ENCODE data around the gene C12orf57. TPM values are rescaled to one million over a fixed set of nuclear protein-coding genes. Genes with fewer than 3 reads are reported as not detected.

C12orf57 gene
- total RNA-seq, 1 donor from 2014 or later, result 181 TPM

- DNase-seq (peak; percentile 45), ATAC-seq (no peak)
- Histone ChIP-seq H3K36me3 (peaks cover 43% of the 10 kb centered on the region), H3K4me3 (no peak overlapping the region), H3K4me1 (peaks cover 53% of the 10 kb centered on the region), H3K9me3 (no peaks in the 10 kb centered on the region), H3K27me3 (ENCODE audit: low read depth) (no peaks in the 10 kb centered on the region), H3K27ac (peak overlapping the region; percentile 99)
- intact Hi-C loops (cut with DNase I), result no loop called here
- TF ChIP-seq, protein P1, sequence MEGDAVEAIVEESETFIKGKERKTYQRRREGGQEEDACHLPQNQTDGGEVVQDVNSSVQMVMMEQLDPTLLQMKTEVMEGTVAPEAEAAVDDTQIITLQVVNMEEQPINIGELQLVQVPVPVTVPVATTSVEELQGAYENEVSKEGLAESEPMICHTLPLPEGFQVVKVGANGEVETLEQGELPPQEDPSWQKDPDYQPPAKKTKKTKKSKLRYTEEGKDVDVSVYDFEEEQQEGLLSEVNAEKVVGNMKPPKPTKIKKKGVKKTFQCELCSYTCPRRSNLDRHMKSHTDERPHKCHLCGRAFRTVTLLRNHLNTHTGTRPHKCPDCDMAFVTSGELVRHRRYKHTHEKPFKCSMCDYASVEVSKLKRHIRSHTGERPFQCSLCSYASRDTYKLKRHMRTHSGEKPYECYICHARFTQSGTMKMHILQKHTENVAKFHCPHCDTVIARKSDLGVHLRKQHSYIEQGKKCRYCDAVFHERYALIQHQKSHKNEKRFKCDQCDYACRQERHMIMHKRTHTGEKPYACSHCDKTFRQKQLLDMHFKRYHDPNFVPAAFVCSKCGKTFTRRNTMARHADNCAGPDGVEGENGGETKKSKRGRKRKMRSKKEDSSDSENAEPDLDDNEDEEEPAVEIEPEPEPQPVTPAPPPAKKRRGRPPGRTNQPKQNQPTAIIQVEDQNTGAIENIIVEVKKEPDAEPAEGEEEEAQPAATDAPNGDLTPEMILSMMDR (IDR thresholded peaks at IDR 0.05), result no peak
These were observed 1.5 kb upstream of the C12orf57 start for GRCh38 chr12:6942331-6942665.

DNA sequence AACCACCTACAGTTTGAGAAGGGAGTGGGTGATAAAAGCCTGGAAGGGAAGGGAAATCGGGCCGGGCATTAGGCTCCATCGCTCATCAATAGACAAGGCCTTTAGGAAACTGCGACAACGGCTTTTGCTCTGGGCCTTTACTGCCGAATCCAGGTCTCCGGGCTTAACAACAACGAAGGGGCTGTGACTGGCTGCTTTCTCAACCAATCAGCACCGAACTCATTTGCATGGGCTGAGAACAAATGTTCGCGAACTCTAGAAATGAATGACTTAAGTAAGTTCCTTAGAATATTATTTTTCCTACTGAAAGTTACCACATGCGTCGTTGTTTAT lies 467 bp upstream of the C12orf57 start:
- peaks cover 43% of the 10 kb centered on the region for H3K36me3 ChIP-seq
- intact Hi-C loops (cut with DNase I), result no loop called here
- H3K4me1 ChIP-seq, result peaks cover 48% of the 10 kb centered on the region
- peak overlapping the region; percentile 99 for H3K27ac ChIP-seq
- no peaks in the 10 kb centered on the region for H3K9me3 ChIP-seq
- TF ChIP-seq, protein P1 (IDR thresholded peaks at IDR 0.05), result no peak
- H3K27me3 ChIP-seq (ENCODE audit: low read depth), result no peaks in the 10 kb centered on the region
- peak overlapping the region; percentile 82 for H3K4me3 ChIP-seq
- ATAC-seq (peak; percentile 54 to 65), DNase-seq (peak; percentile 77)

DNA sequence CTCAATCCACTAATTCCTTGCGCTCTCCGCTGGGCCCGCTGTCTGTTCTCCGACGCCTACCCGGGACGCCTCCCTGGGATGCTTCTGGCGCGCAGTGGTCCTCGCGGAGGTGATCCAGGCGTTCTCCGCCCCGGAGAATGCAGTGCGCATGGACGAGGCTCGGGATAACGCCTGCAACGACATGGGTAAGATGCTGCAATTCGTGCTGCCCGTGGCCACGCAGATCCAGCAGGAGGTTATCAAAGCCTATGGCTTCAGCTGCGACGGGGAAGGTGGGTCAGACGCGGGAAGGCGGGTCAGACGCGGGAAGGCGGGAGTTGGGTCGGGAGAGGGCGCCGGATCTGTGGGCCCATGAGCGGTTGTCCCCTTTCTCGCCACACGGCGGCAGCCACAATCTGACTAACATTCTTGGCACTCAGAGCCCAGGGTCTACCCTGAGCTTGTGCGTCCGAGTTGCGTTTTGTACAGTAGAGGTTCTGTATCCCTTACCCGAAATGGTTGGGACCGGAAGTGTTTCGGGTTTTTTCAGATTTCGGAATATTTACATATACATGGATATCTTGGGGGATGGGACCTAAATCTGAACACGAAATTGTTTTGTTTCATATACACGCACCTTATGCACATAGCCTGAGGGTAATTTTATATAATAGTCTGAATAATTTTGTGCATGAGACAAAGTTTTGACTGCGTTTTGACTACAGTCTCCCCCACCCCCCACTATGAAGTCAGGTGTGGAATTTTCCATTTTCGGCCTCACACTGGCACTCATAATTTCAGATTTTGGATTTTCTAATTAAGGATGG lies 762 bp downstream of the C12orf57 start:
- H3K27me3 ChIP-seq (ENCODE audit: low read depth), result no peaks in the 10 kb centered on the region
- no peaks in the 10 kb centered on the region for H3K9me3 ChIP-seq
- peak overlapping the region; percentile 82 for H3K4me3 ChIP-seq
- peaks cover 47% of the 10 kb centered on the region for H3K4me1 ChIP-seq
- ATAC-seq (peak; percentile 82 to 85), DNase-seq (peak; percentile 95)
- H3K27ac ChIP-seq, result peak overlapping the region; percentile 99
- TF ChIP-seq, protein P1 (IDR thresholded peaks at IDR 0.05), result peak; percentile 93
- intact Hi-C loops (cut with DNase I), result no loop called here
- H3K36me3 ChIP-seq, result peaks cover 36% of the 10 kb centered on the region

- H3K9me3 ChIP-seq, result no peaks in the 10 kb centered on the region
- peaks cover 27% of the 10 kb centered on the region for H3K36me3 ChIP-seq
- no peaks in the 10 kb centered on the region for H3K27me3 ChIP-seq (ENCODE audit: low read depth)
- peak overlapping the region; percentile 78 for H3K27ac ChIP-seq
- DNase-seq (peak; percentile 47), ATAC-seq (no peak)
- H3K4me1 ChIP-seq, result peaks cover 56% of the 10 kb centered on the region
- intact Hi-C loops (cut with DNase I), result no loop called here
- TF ChIP-seq, protein P1 (IDR thresholded peaks at IDR 0.05), result no peak
- peak overlapping the region; percentile 44 for H3K4me3 ChIP-seq
These were observed 1.8 kb downstream of the C12orf57 start for GRCh38 chr12:6945613-6946012.

DNA sequence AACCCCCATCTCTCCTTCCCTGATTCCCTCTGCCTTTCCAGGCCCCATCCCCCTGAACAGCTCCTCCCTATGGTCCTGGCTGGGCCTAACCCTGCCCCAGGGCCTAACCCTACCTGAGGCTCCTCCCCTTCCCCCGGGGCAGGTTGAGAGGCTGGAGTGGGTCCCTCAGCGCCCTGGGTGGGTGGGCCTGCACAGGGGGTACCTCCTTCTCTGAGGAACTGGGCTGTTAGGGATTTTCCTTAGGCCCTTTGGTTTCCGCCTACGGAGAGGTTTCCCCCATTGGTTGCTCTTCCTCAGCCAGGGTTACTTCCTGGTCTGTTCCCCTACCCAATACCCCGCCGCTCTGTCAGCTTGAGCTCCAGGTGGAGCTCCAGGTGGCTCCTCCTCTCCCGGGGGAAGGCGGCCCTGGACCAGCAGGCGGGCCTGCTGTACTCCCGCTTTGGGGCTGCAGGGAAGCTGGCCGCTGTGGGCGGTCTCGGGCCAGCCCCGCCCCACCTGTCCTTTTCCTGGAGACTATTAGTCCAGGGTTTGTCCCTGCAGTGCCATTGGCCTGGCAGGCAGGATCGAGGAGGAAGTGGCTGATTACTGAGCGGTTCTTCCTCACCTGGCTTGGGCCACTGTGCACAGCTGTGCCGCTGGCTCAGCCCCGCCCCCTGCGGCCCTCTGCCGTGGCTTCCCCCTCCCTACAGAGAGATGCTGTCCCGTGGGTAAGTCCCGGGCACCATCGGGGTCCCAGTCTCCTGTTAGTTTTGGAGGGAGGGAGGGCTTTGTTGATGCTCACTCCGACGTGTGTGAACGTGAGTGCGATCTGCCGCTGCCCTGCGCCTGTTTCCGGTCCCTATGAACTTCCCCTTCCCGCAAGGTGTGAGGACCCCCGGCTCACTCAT lies 2.5 kb downstream of the C12orf57 start:
- DNase-seq, result peak; percentile 96
- H3K27ac ChIP-seq, result peak overlapping the region; percentile 78
- H3K4me1 ChIP-seq, result peaks cover 60% of the 10 kb centered on the region
- TF ChIP-seq, protein P1 (IDR thresholded peaks at IDR 0.05), result no peak
- H3K9me3 ChIP-seq, result no peaks in the 10 kb centered on the region
- H3K27me3 ChIP-seq (ENCODE audit: low read depth), result no peaks in the 10 kb centered on the region
- peak overlapping the region; percentile 44 for H3K4me3 ChIP-seq
- peaks cover 20% of the 10 kb centered on the region for H3K36me3 ChIP-seq
- peak; percentile 83 for ATAC-seq
- intact Hi-C loops (cut with DNase I), result no loop called here

All from lower lobe of right lung (tissue), 2 donors.